Spleen (tissue), 7 donors: Measurements from ENCODE around the gene TNRC18.
"Not testable (repeated sequence)": the region's sequence is repeated elsewhere in the genome, so short reads cannot be mapped to it uniquely, and the experiment has no call there.

Source experiments
- POLR2AphosphoS5 ChIP-seq, 3 donors: sonication (generic); formaldehyde crosslinking; IDR thresholded peaks; one replicate each; pipeline ENCODE4 v1.5.1; 2017; ENCODE audit warnings: antibody characterized with exemption in 3 of 3
- TF ChIP-seq, protein P1 (sequence below), 11 experiments: fragments of 200-600 bp in 7 of 11; fragments of 450-650 bp in 4 of 11; sonication (generic) in 4 of 11; IDR thresholded peaks in 8 of 11; conservative IDR thresholded peaks in 3 of 11; 1 replicate in 7 of 11; 2 replicates in 4 of 11; pipeline versions ENCODE4 v1.4.0 to v1.8.0; 2016 to 2021; ENCODE audit warnings: antibody characterized with exemption in 11 of 11, inconsistent platforms in 4 of 11, mild to moderate bottlenecking in 1 of 11
- donor health status: DM: no; HTN: no; CAD: no; lungs with moderate emphysema.
- donor health status: DM: no; HTN: no; CAD: no.
- donor health status: DM: no; HTN: no; CAD: no.

DNA sequence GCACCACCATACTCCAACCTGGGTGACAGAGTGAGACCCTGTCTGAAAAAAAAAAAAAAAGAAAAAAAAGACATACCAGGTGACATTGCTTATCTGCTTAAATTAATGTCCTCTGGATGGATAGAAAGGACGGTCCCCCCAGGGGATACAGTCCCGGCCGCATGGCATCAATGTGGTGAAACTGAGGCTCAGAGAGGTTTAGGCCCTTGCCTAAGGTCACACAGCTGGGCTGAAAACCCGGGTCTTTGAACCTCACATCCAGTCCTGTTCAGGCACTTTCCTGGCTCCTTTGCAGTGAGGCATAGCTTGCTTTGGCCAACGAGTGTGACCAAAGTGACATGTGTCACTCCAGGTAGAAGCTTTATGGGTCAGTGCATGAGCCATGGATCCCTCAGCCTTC, 136.3 kb downstream of the TNRC18 start:
- TF ChIP-seq POLR2AphosphoS5 (IDR thresholded peaks at IDR 0.05) = not testable (repeated sequence)
- TF ChIP-seq, protein P1, sequence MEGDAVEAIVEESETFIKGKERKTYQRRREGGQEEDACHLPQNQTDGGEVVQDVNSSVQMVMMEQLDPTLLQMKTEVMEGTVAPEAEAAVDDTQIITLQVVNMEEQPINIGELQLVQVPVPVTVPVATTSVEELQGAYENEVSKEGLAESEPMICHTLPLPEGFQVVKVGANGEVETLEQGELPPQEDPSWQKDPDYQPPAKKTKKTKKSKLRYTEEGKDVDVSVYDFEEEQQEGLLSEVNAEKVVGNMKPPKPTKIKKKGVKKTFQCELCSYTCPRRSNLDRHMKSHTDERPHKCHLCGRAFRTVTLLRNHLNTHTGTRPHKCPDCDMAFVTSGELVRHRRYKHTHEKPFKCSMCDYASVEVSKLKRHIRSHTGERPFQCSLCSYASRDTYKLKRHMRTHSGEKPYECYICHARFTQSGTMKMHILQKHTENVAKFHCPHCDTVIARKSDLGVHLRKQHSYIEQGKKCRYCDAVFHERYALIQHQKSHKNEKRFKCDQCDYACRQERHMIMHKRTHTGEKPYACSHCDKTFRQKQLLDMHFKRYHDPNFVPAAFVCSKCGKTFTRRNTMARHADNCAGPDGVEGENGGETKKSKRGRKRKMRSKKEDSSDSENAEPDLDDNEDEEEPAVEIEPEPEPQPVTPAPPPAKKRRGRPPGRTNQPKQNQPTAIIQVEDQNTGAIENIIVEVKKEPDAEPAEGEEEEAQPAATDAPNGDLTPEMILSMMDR (IDR thresholded peaks at IDR 0.05 in 8 of 11, conservative IDR thresholded peaks at IDR 0.05 in 3 of 11) = not testable (repeated sequence)
